OCI-LY7 (cell line): ENCODE measurements around the gene MYRIP. TPM values are rescaled to one million over a fixed set of nuclear protein-coding genes. Genes with fewer than 3 reads are reported as not detected.

Experiments used
- BruUV-seq: library from RNA; stranded (reverse); fragments of 400-500 nt; replicated peaks from 2 replicates; lab custom pipeline; 2021; lab: Mats Ljungman, UMichigan
- CTCF ChIA-PET: fragments of 300-600 bp; sonication (Branson Sonifier 250); formaldehyde crosslinking; loops from one replicate; lab custom pipeline; 2022; ENCODE audit warnings: antibody characterized with exemption; ENCODE audit not compliant: unreplicated experiment; lab: Charles Lee
- POLR2A ChIA-PET: fragments of 300-600 bp; sonication (Branson Sonifier 250); formaldehyde crosslinking; loops from one replicate; lab custom pipeline; 2022; ENCODE audit warnings: antibody characterized with exemption; lab: Charles Lee
- DNase-seq: peaks from one replicate; pipeline ENCODE4 v3.0.0-alpha.2; 2015; ENCODE audit warnings: low spot score
- H2AFZ ChIP-seq: fragments of 200-600 bp; sonication (generic), shearing (Covaris generic); 2 replicates; pipeline ENCODE4 v1.6.1; 2014; ENCODE audit warnings: mild to moderate bottlenecking, antibody characterized with exemption, low read length, moderate library complexity
- H3K27ac ChIP-seq: fragments of 200-600 bp; sonication (generic); 2 replicates; pipeline ENCODE4 v1.5.1; 2014; ENCODE audit warnings: mixed run types, low read depth, mild to moderate bottlenecking, moderate library complexity, low read length, inconsistent platforms; ENCODE audit not compliant: poor library complexity, severe bottlenecking
- H3K36me3 ChIP-seq: fragments of 200-600 bp; sonication (generic); 2 replicates; pipeline ENCODE4 v1.6.1; 2014; ENCODE audit warnings: mild to moderate bottlenecking, antibody characterized with exemption, low read length, moderate library complexity, mixed read lengths; ENCODE audit not compliant: insufficient read depth
- H3K4me1 ChIP-seq: fragments of 200-600 bp; sonication (generic); 2 replicates; pipeline ENCODE4 v1.5.1; 2014; ENCODE audit warnings: mild to moderate bottlenecking, low read length; ENCODE audit not compliant: insufficient read depth, poor library complexity, severe bottlenecking
- H3K4me2 ChIP-seq: fragments of 200-600 bp; sonication (generic); 2 replicates; pipeline ENCODE4 v1.6.1; 2014; ENCODE audit warnings: mild to moderate bottlenecking, low read length
- H3K4me3 ChIP-seq: fragments of 200-600 bp; sonication (generic); 2 replicates; pipeline ENCODE4 v1.5.1; 2014; ENCODE audit warnings: mild to moderate bottlenecking, low read depth, low read length; ENCODE audit not compliant: poor library complexity, severe bottlenecking
- H3K79me2 ChIP-seq: fragments of 200-600 bp; sonication (generic); 2 replicates; pipeline ENCODE4 v1.6.1; 2016; ENCODE audit warnings: low read depth, mild to moderate bottlenecking, low read length, moderate library complexity, mixed read lengths; ENCODE audit not compliant: insufficient read depth
- H3K9me2 ChIP-seq: fragments of 200-600 bp; sonication (generic); 2 replicates; pipeline ENCODE4 v1.6.1; 2016; ENCODE audit warnings: mild to moderate bottlenecking, low read length, mixed read lengths; ENCODE audit not compliant: insufficient read depth
- H3K9me3 ChIP-seq: fragments of 200-600 bp; sonication (generic); 2 replicates; pipeline ENCODE4 v1.6.1; 2014; ENCODE audit warnings: mild to moderate bottlenecking, mixed run types, low read length, mixed read lengths
- H4K20me1 ChIP-seq: fragments of 200-600 bp; sonication (generic); 2 replicates; pipeline ENCODE4 v1.6.1; 2014; ENCODE audit warnings: mild to moderate bottlenecking, antibody characterized with exemption, low read length, moderate library complexity, mixed read lengths; ENCODE audit not compliant: insufficient read depth
- EZH2phosphoT487 ChIP-seq: fragments of 200-600 bp; sonication (generic); IDR thresholded peaks from 2 replicates; pipeline ENCODE4 v1.6.1; 2018; ENCODE audit warnings: low read depth, borderline replicate concordance, mild to moderate bottlenecking, mixed run types, antibody characterized with exemption, low read length, moderate library complexity, mixed read lengths
- intact Hi-C: fragments of 100-400 bp; cut with micrococcal nuclease; formaldehyde crosslinking; loops from one replicate; pipeline ENCODE4 v1.10.0; 2022; ENCODE audit not compliant: unreplicated experiment
- total RNA-seq, 2 experiments: library from RNA; depleted of rRNA in 1 of 2; stranded (reverse); fragments of >200 nt in 1 of 2; shearing (Covaris generic) in 1 of 2; gene quantifications; 2 replicates each; pipeline ENCODE4 v1.2.3, GENCODE V29; 2014 to 2022
- TF ChIP-seq, protein P1 (sequence below): fragments of 200-600 bp; sonication (generic); conservative IDR thresholded peaks from 2 replicates; pipeline ENCODE4 v1.5.1; 2014; ENCODE audit warnings: mild to moderate bottlenecking, antibody characterized with exemption, low read length, moderate library complexity, mixed read lengths

The MYRIP gene
- total RNA-seq, 2 experiments from 2014 or later = not detected

DNA sequence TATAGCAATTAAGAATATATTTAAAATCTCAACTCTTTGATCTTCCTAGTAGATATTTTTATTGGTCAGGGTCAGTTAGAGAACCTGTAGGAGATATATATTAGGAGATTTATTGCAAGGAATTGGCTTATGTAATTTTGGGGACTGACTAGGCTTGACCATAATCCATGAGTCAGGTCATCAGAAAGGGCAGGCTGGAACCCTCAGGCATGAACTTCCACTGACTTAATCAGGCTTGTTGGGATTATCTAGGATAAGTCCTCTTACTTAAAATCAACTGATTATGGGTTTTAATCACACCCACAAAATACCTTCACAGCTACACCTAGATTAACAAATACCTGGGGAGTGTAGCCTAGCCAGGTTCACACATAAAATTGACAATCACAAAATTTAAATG lies 156.1 kb downstream of the MYRIP start:
- BruUV-seq = no TSS peak
- Histone ChIP-seq H2AFZ (no peak overlapping the region), H3K9me2 (no peaks in the 10 kb centered on the region), H3K79me2 (no peaks in the 10 kb centered on the region), H3K27ac (no peak overlapping the region), H3K4me1 (no peaks in the 10 kb centered on the region), H3K4me2 (no peak overlapping the region), H3K4me3 (no peak overlapping the region), H4K20me1 (no peaks in the 10 kb centered on the region), H3K9me3 (no peaks in the 10 kb centered on the region), H3K36me3 (no peaks in the 10 kb centered on the region)
- ChIA-PET CTCF (no interaction called here), POLR2A (no interaction called here)
- intact Hi-C loops = no loop called here
- TF ChIP-seq EZH2phosphoT487 = no peak
- TF ChIP-seq, protein P1, sequence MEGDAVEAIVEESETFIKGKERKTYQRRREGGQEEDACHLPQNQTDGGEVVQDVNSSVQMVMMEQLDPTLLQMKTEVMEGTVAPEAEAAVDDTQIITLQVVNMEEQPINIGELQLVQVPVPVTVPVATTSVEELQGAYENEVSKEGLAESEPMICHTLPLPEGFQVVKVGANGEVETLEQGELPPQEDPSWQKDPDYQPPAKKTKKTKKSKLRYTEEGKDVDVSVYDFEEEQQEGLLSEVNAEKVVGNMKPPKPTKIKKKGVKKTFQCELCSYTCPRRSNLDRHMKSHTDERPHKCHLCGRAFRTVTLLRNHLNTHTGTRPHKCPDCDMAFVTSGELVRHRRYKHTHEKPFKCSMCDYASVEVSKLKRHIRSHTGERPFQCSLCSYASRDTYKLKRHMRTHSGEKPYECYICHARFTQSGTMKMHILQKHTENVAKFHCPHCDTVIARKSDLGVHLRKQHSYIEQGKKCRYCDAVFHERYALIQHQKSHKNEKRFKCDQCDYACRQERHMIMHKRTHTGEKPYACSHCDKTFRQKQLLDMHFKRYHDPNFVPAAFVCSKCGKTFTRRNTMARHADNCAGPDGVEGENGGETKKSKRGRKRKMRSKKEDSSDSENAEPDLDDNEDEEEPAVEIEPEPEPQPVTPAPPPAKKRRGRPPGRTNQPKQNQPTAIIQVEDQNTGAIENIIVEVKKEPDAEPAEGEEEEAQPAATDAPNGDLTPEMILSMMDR = no peak
- no peak for DNase-seq

DNA sequence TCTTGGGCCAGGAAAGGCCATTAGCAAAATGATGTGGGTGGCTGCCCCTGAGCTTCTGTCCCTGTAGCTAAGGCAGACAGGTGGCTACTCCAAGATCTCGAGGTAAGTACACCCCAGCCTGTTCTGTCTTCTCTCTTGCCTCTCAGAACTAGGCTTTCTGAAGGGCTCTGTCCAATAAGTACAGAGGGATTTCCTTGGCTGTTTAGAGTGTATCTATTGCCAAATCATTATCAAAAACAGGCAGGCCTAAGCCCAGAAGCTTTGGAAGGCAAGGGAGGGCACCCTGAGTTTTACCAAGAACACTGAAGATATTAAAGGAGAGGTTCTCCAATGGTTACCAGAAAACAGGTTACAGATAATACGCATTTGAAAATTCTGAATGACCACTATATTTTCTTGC lies 156.6 kb downstream of the MYRIP start:
- no peaks in the 10 kb centered on the region for H3K79me2 ChIP-seq
- no peaks in the 10 kb centered on the region for H3K9me2 ChIP-seq
- ChIA-PET POLR2A (interaction anchor here (0.6 kb wide), 1 partner anchor 606 kb away, joined by 3 read pairs; no protein-coding TSS in a partner anchor), CTCF (no interaction called here)
- no peaks in the 10 kb centered on the region for H3K4me1 ChIP-seq
- H2AFZ ChIP-seq = no peak overlapping the region
- H3K27ac ChIP-seq = no peak overlapping the region
- no peak for DNase-seq
- H4K20me1 ChIP-seq = no peaks in the 10 kb centered on the region
- no peaks in the 10 kb centered on the region for H3K9me3 ChIP-seq
- TF ChIP-seq EZH2phosphoT487 = no peak
- TF ChIP-seq, protein P1 = no peak
- H3K4me2 ChIP-seq = no peak overlapping the region
- intact Hi-C loops = no loop called here
- no TSS peak for BruUV-seq
- H3K36me3 ChIP-seq = no peaks in the 10 kb centered on the region
- H3K4me3 ChIP-seq = no peak overlapping the region

GRCh38 chr3:39970982-39971381 lies 161.6 kb downstream of the MYRIP start:
- Histone ChIP-seq H3K4me2 (no peak overlapping the region), H3K36me3 (no peaks in the 10 kb centered on the region), H4K20me1 (no peaks in the 10 kb centered on the region), H3K27ac (no peak overlapping the region), H3K9me3 (no peaks in the 10 kb centered on the region), H3K9me2 (no peaks in the 10 kb centered on the region), H2AFZ (no peak overlapping the region), H3K79me2 (no peaks in the 10 kb centered on the region), H3K4me1 (no peaks in the 10 kb centered on the region), H3K4me3 (no peak overlapping the region)
- POLR2A ChIA-PET = no interaction called here
- CTCF ChIA-PET = no interaction called here
- DNase-seq = no peak
- TF ChIP-seq, protein P1 = no peak
- TF ChIP-seq EZH2phosphoT487 = no peak
- intact Hi-C loops = no loop called here
- BruUV-seq = no TSS peak
